H9 (cell line): ENCODE measurements around the gene ITPR1. TPM values are rescaled to one million over a fixed set of nuclear protein-coding genes. Genes with fewer than 3 reads are reported as not detected.

ENCODE experiments used
- DNase-seq: peaks from one replicate; pipeline ENCODE4 v3.0.0-alpha.2; 2017
- H2AFZ ChIP-seq: one replicate; pipeline ENCODE4 v1.6.1; 2013; ENCODE audit warnings: mild to moderate bottlenecking, low read length, control low read depth, moderate library complexity
- H2AK5ac ChIP-seq: 2 replicates; pipeline ENCODE4 v1.6.1; 2013; ENCODE audit warnings: low read length, control low read depth, mixed read lengths; ENCODE audit not compliant: insufficient read length
- H2BK120ac ChIP-seq: one replicate; pipeline ENCODE4 v1.6.1; 2013; ENCODE audit warnings: low read depth, mild to moderate bottlenecking, low read length, control low read depth, inconsistent platforms; ENCODE audit not compliant: poor library complexity, severe bottlenecking
- H2BK12ac ChIP-seq: 2 replicates; pipeline ENCODE4 v1.6.1; 2013; ENCODE audit warnings: low read length, control low read depth, mixed read lengths, low read depth; ENCODE audit not compliant: insufficient read length
- H2BK15ac ChIP-seq: 2 replicates; pipeline ENCODE4 v1.6.1; 2013; ENCODE audit warnings: low read depth, low read length, control low read depth
- H2BK20ac ChIP-seq: one replicate; pipeline ENCODE4 v1.6.1; 2013; ENCODE audit warnings: low read depth, mild to moderate bottlenecking, low read length, control low read depth, inconsistent platforms; ENCODE audit not compliant: poor library complexity, severe bottlenecking
- H2BK5ac ChIP-seq: 2 replicates; pipeline ENCODE4 v1.6.1; 2013; ENCODE audit warnings: low read length, control low read depth, mixed read lengths; ENCODE audit not compliant: insufficient read length
- H3K14ac ChIP-seq: 2 replicates; pipeline ENCODE4 v1.6.1; 2013; ENCODE audit warnings: low read length, control low read depth; ENCODE audit not compliant: insufficient read depth
- H3K18ac ChIP-seq: 2 replicates; pipeline ENCODE4 v1.6.1; 2013; ENCODE audit warnings: low read depth, mild to moderate bottlenecking, mixed read lengths, low read length, control low read depth; ENCODE audit not compliant: insufficient read length
- H3K23ac ChIP-seq: 2 replicates; pipeline ENCODE4 v1.6.1; 2013; ENCODE audit warnings: low read length, control low read depth, mixed read lengths, low read depth; ENCODE audit not compliant: insufficient read length
- H3K23me2 ChIP-seq: 2 replicates; pipeline ENCODE4 v1.6.1; 2013; ENCODE audit warnings: low read depth, mild to moderate bottlenecking, mixed read lengths, low read length, control low read depth; ENCODE audit not compliant: insufficient read length, poor library complexity, severe bottlenecking
- H3K27ac ChIP-seq: 2 replicates; pipeline ENCODE4 v1.5.1; 2013; ENCODE audit warnings: low read length, control low read depth, mixed read lengths, low read depth; ENCODE audit not compliant: insufficient read length
- H3K27me3 ChIP-seq: 2 replicates; pipeline ENCODE4 v1.6.1; 2013; ENCODE audit warnings: low read length, control low read depth, inconsistent platforms; ENCODE audit not compliant: insufficient read depth
- H3K4ac ChIP-seq: 2 replicates; pipeline ENCODE4 v1.6.1; 2013; ENCODE audit warnings: low read depth, mild to moderate bottlenecking, control low read depth, inconsistent platforms, low read length, moderate library complexity
- H3K4me1 ChIP-seq: 2 replicates; pipeline ENCODE4 v1.6.1; 2013; ENCODE audit warnings: low read length, control low read depth, inconsistent platforms; ENCODE audit not compliant: insufficient read depth
- H3K4me2 ChIP-seq: 2 replicates; pipeline ENCODE4 v1.6.1; 2013; ENCODE audit warnings: low read length, control low read depth, mixed read lengths; ENCODE audit not compliant: insufficient read length, insufficient read depth
- H3K56ac ChIP-seq: 2 replicates; pipeline ENCODE4 v1.6.1; 2013; ENCODE audit warnings: low read depth, mild to moderate bottlenecking, mixed read lengths, low read length, control low read depth; ENCODE audit not compliant: insufficient read length
- H3K79me1 ChIP-seq: 2 replicates; pipeline ENCODE4 v1.6.1; 2013; ENCODE audit warnings: low read depth, mild to moderate bottlenecking, moderate library complexity, low read length, control low read depth, inconsistent platforms; ENCODE audit not compliant: insufficient read depth, poor library complexity, severe bottlenecking
- H3K79me2 ChIP-seq: 2 replicates; pipeline ENCODE4 v1.6.1; 2013; ENCODE audit warnings: low read length, control low read depth, inconsistent platforms; ENCODE audit not compliant: insufficient read depth
- H3K9ac ChIP-seq: 2 replicates; pipeline ENCODE4 v1.6.1; 2013; ENCODE audit warnings: low read length, control low read depth, mixed read lengths; ENCODE audit not compliant: insufficient read length; ENCODE audit errors: extremely low read depth
- H3K9me3 ChIP-seq: one replicate; pipeline ENCODE4 v1.6.1; 2013; ENCODE audit warnings: low read depth, low read length, inconsistent platforms; ENCODE audit not compliant: control insufficient read depth
- H3T11ph ChIP-seq: one replicate; pipeline ENCODE4 v1.6.1; 2013; ENCODE audit warnings: mild to moderate bottlenecking, low read length, control low read depth, inconsistent platforms
- H4K20me1 ChIP-seq: one replicate; pipeline ENCODE4 v1.6.1; 2013; ENCODE audit not compliant: control insufficient read depth, insufficient read length, insufficient read depth
- H4K5ac ChIP-seq: 2 replicates; pipeline ENCODE4 v1.6.1; 2013; ENCODE audit warnings: low read depth, mild to moderate bottlenecking, mixed read lengths, low read length, control low read depth; ENCODE audit not compliant: insufficient read length
- H4K8ac ChIP-seq: replicated peaks from 2 replicates; pipeline ENCODE4 v1.6.1; 2013; ENCODE audit warnings: low read length, control low read depth, mixed read lengths, low read depth; ENCODE audit not compliant: insufficient read length
- H4K91ac ChIP-seq: 2 replicates; pipeline ENCODE4 v1.6.1; 2013; ENCODE audit warnings: low read depth, mild to moderate bottlenecking, moderate library complexity, mixed read lengths, low read length, control low read depth; ENCODE audit not compliant: insufficient read length
- H3K27ac Mint-ChIP-seq, 3 experiments: 2 replicates in 2 of 3; 3 replicates in 1 of 3; pipeline ENCODE4 v1.8.0; 2020 to 2021; ENCODE audit warnings: mixed read lengths in 3 of 3, mild to moderate bottlenecking in 1 of 3, moderate library complexity in 1 of 3
- H3K27me3 Mint-ChIP-seq: 2 replicates; pipeline ENCODE4 v1.8.0; 2021; ENCODE audit warnings: low read depth, mild to moderate bottlenecking, moderate library complexity, mixed read lengths
- H3K36me3 Mint-ChIP-seq, 3 experiments: 2 replicates in 2 of 3; 3 replicates in 1 of 3; pipeline ENCODE4 v1.8.0; 2020 to 2021; ENCODE audit warnings: low read depth in 3 of 3, mixed read lengths in 3 of 3; ENCODE audit not compliant: insufficient read depth in 1 of 3
- H3K4me1 Mint-ChIP-seq, 2 experiments: 2 replicates each; pipeline ENCODE4 v1.8.0; 2020; ENCODE audit warnings: mixed read lengths in 2 of 2
- H3K4me3 Mint-ChIP-seq, 2 experiments: 2 replicates in 1 of 2; 3 replicates in 1 of 2; pipeline ENCODE4 v1.8.0; 2020 to 2021; ENCODE audit warnings: mild to moderate bottlenecking in 2 of 2, mixed read lengths in 2 of 2, moderate library complexity in 1 of 2
- H3K9me3 Mint-ChIP-seq, 2 experiments: 2 replicates in 1 of 2; 3 replicates in 1 of 2; pipeline ENCODE4 v1.8.0; 2020; ENCODE audit warnings: mild to moderate bottlenecking in 2 of 2, mixed read lengths in 2 of 2, moderate library complexity in 1 of 2
- WGBS: extraction: QIAGEN DNeasy Blood & Tissue Kit; methylation state at CpG from one replicate; pipeline ENCODE4 v1.1.7; 2013; ENCODE audit warnings: missing lambda C conversion rate, low lambda C conversion rate, mixed read lengths; ENCODE audit not compliant: insufficient read length; ENCODE audit errors: extremely low coverage; 5-methylcytosine and 5-hydroxymethylcytosine counted together
- total RNA-seq: library from RNA; stranded (reverse); gene quantifications from 2 replicates; pipeline ENCODE4 v1.2.1, GENCODE V29; 2021
- TF ChIP-seq, protein P1 (sequence below): fragments of 200-600 bp; sonication (generic); conservative IDR thresholded peaks from 3 replicates; pipeline ENCODE4 v1.8.0; 2021; ENCODE audit warnings: antibody characterized with exemption, mild to moderate bottlenecking

ITPR1 gene
- total RNA-seq, 1 experiment from 2014 or later = 4.2 TPM

GRCh38 chr3:4852780-4853748, 359.9 kb downstream of the ITPR1 start:
- Mint-ChIP-seq H3K27me3 (no peaks in the 10 kb centered on the region; the same call in 1 of the 2 replicates), H3K4me1 (peaks cover 0 to 6% of the 10 kb centered on the region in 2 experiments; a peak in 2 of 4 replicates), H3K27ac (peak overlapping the region in 1 of 3 experiments; percentile 3; a peak in 1 of 7 replicates), H3K4me3 (no peak overlapping the region), H3K36me3 (no peaks in the 10 kb centered on the region), H3K9me3 (no peaks in the 10 kb centered on the region; a peak in 1 of 5 replicates)
- no peak overlapping the region for H2BK120ac ChIP-seq
- no peak for DNase-seq
- H3K9me3 ChIP-seq = no peaks in the 10 kb centered on the region
- H4K20me1 ChIP-seq = no peaks in the 10 kb centered on the region
- peak overlapping the region; percentile 17 for H2AFZ ChIP-seq
- no peak overlapping the region for H2BK20ac ChIP-seq
- H4K8ac ChIP-seq = no peak overlapping the region
- H3K4ac ChIP-seq = no peak overlapping the region
- no peak overlapping the region for H3K4me2 ChIP-seq
- H2BK12ac ChIP-seq = no peak overlapping the region
- no peaks in the 10 kb centered on the region for H3K4me1 ChIP-seq
- no peak overlapping the region for H2AK5ac ChIP-seq
- H3K79me2 ChIP-seq = no peaks in the 10 kb centered on the region
- no peak overlapping the region for H3K9ac ChIP-seq
- no peak overlapping the region for H4K5ac ChIP-seq
- no peak overlapping the region for H3K14ac ChIP-seq
- H3K27ac ChIP-seq = no peak overlapping the region
- TF ChIP-seq, protein P1, sequence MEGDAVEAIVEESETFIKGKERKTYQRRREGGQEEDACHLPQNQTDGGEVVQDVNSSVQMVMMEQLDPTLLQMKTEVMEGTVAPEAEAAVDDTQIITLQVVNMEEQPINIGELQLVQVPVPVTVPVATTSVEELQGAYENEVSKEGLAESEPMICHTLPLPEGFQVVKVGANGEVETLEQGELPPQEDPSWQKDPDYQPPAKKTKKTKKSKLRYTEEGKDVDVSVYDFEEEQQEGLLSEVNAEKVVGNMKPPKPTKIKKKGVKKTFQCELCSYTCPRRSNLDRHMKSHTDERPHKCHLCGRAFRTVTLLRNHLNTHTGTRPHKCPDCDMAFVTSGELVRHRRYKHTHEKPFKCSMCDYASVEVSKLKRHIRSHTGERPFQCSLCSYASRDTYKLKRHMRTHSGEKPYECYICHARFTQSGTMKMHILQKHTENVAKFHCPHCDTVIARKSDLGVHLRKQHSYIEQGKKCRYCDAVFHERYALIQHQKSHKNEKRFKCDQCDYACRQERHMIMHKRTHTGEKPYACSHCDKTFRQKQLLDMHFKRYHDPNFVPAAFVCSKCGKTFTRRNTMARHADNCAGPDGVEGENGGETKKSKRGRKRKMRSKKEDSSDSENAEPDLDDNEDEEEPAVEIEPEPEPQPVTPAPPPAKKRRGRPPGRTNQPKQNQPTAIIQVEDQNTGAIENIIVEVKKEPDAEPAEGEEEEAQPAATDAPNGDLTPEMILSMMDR = no peak
- H2BK15ac ChIP-seq = no peak overlapping the region
- H3T11ph ChIP-seq = no peak overlapping the region
- no peaks in the 10 kb centered on the region for H3K79me1 ChIP-seq
- WGBS = no CpG with 5 or more reads among the region's 5 CpGs
- no peaks in the 10 kb centered on the region for H3K27me3 ChIP-seq
- no peak overlapping the region for H3K56ac ChIP-seq
- H3K18ac ChIP-seq = no peak overlapping the region
- H4K91ac ChIP-seq = no peak overlapping the region
- no peaks in the 10 kb centered on the region for H3K23me2 ChIP-seq
- no peak overlapping the region for H3K23ac ChIP-seq
- H2BK5ac ChIP-seq = no peak overlapping the region
